ENCODE measurements around the gene IFIT3.
"Not testable (repeated sequence)": the region's sequence is repeated elsewhere in the genome, so short reads cannot be mapped to it uniquely, and the experiment has no call there.

Gene IFIT3

DNA sequence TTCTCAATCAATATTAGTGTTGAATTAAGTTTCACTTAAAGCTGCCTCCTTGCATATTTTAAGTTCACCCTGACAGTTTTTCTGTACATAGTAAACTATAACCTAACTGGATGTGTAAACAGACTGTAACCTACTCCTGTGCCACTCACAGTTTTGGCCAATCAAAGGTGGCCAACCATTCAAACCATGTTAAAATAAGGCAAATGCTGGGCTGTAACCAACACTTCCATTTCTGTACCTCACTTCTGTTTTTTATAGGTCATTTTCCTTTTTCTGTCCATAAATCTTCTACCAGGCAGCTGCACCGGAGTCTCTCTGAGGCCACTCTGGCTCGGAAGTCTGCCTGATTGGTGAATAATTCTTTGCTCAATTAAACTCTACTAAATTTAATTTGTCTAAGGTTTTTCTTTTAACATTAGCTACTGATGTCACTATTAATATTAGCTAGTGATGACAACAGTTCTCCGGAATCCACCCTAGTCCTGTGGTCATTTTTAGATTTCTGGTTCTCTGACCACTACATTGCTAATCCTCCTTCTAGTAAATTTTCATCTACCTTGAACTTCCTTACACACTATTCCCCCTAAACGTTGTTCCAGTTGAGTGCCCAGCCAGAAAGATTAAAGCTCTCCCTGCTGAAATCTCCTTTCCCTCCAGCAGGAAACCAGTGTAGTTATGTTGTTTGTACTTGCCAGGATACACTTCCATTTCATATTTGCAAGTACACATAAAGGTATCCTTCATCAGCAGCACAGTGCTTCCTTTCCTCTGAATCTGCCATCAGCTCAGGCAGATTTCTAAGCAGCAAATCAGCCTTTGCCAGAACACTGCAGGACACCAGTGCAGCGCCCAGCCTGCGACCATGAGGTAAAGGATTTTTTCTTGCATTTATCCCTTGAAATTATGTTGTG is 44.5 kb upstream of the IFIT3 start:
- no peak for TF ChIP-seq ZFX (IDR thresholded peaks at IDR 0.05)
- TF ChIP-seq, protein P1, sequence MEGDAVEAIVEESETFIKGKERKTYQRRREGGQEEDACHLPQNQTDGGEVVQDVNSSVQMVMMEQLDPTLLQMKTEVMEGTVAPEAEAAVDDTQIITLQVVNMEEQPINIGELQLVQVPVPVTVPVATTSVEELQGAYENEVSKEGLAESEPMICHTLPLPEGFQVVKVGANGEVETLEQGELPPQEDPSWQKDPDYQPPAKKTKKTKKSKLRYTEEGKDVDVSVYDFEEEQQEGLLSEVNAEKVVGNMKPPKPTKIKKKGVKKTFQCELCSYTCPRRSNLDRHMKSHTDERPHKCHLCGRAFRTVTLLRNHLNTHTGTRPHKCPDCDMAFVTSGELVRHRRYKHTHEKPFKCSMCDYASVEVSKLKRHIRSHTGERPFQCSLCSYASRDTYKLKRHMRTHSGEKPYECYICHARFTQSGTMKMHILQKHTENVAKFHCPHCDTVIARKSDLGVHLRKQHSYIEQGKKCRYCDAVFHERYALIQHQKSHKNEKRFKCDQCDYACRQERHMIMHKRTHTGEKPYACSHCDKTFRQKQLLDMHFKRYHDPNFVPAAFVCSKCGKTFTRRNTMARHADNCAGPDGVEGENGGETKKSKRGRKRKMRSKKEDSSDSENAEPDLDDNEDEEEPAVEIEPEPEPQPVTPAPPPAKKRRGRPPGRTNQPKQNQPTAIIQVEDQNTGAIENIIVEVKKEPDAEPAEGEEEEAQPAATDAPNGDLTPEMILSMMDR (conservative IDR thresholded peaks at IDR 0.05): no peak
- no peak overlapping the region for H3K27ac ChIP-seq

GRCh38 chr10:89283936-89284475 is 43.8 kb upstream of the IFIT3 start:
- H3K27ac ChIP-seq: no peak overlapping the region
- no peak for TF ChIP-seq ZFX (IDR thresholded peaks at IDR 0.05)
- TF ChIP-seq, protein P1 (conservative IDR thresholded peaks at IDR 0.05): no peak

DNA sequence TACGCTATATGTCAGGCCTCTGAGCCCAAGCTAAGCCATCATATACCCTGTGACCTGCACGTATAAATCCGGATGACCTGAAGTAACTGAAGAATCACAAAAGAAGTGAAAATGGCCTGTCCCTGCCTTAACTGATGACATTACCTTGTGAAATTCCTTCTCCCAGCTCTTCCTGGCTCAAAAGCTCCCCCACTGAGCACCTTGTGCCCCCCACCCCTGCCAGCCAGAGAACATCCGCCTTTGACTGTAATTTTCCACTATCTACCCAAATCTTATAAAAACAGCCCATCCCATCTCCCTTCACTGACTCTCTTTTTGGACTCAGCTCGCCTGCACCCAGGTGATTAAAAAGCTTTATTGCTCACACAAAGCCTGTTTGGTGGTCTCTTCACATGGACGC is 43.1 kb upstream of the IFIT3 start:
- not testable (repeated sequence) for H3K27ac ChIP-seq

DNA sequence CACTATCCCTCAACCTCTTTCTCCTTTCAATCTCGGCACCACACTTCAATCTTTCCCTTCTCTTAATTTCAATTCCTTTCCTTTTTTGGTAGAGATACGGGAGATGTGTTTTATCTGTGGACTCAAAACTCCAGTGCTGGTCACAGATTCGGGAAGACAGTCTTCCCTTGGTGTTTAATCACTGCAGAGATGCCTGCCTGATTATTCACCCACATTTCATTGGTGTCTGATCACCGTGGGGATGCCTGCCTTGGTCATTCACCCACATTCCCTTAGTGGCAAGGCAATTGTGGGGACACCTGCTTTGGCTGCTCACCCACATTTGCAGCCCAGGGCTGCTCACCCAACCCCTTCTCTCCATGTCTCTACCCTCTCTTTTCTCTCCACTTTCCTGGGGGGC is 42.5 kb upstream of the IFIT3 start:
- not testable (repeated sequence) for H3K27ac ChIP-seq

GRCh38 chr10:89294721-89295239 is 33.0 kb upstream of the IFIT3 start:
- no peak overlapping the region for H3K27ac ChIP-seq
- no peak for TF ChIP-seq ZFX (IDR thresholded peaks at IDR 0.05)
- TF ChIP-seq, protein P1 (conservative IDR thresholded peaks at IDR 0.05): no peak

DNA sequence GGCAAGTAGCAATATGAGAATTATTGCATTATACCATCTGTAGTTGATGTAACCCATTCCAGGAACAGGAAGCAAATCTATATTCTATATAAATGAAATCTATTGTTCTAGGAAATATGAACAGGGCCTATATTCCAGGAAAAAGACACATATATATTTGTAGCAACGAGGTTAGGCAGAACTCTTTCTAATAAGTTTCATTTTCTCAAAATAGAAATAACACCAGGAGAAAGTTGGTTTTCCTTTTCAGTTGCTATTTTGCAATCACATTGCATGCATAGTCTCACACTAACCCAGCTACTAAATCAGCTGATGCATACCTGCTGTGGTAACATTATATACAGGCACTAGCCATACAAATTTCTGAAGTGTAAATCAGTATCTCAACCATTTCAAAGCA is 32.2 kb upstream of the IFIT3 start:
- H3K27ac ChIP-seq: no peak overlapping the region
- TF ChIP-seq ZFX (IDR thresholded peaks at IDR 0.05): no peak
- TF ChIP-seq, protein P1 (conservative IDR thresholded peaks at IDR 0.05): no peak

- H3K27ac ChIP-seq: no peak overlapping the region
Measured at GRCh38 chr10:89296220-89296648, 31.6 kb upstream of the IFIT3 start.

GRCh38 chr10:89297356-89297755 is 30.4 kb upstream of the IFIT3 start:
- TF ChIP-seq, protein P1 (conservative IDR thresholded peaks at IDR 0.05): no peak
- TF ChIP-seq ZFX (IDR thresholded peaks at IDR 0.05): no peak
- no peak overlapping the region for H3K27ac ChIP-seq

More at GRCh38 chr10:89296220-89296648, 31.6 kb upstream of the IFIT3 start:
- TF ChIP-seq, protein P1 (conservative IDR thresholded peaks at IDR 0.05): no peak
- no peak for TF ChIP-seq ZFX (IDR thresholded peaks at IDR 0.05)

Measured in C4-2B (cell line).